ENCODE measurements around the gene TECR. TPM values are rescaled to one million over a fixed set of nuclear protein-coding genes. Genes with fewer than 3 reads are reported as not detected.

Gene TECR
- total and polyA plus RNA-seq, 2 of the 13 experiments (the other 11 are each of a cell fraction or from before 2014, with no cell fraction given), result 54.9 to 121 TPM

- TF ChIP-seq REXO4 (CRISPR knock-in tag; IDR thresholded peaks at IDR 0.05; ENCODE audit: borderline replicate concordance) (no peak), ETS1 (CRISPR knock-in tag; IDR thresholded peaks at IDR 0.05) (0 out of 2 replicates have a peak, but pooled peaks have one; percentile 54), HMG20A (CRISPR knock-in tag; IDR thresholded peaks at IDR 0.05; ENCODE audit: borderline replicate concordance) (peak; percentile 31; the same call in 1 of the 2 replicates), THAP9 (CRISPR knock-in tag; IDR thresholded peaks at IDR 0.05; ENCODE audit: borderline replicate concordance) (peak; percentile 45; the same call in 1 of the 2 replicates), MNT (IDR thresholded peaks at IDR 0.05) (peak; percentile 79), PRDM10 (CRISPR knock-in tag; IDR thresholded peaks at IDR 0.05; ENCODE audit: low read depth) (peak; percentile 100), BHLHE40 (IDR thresholded peaks at IDR 0.05; ENCODE audit: low read length) (peak; percentile 98), ZNF597 (CRISPR knock-in tag; IDR thresholded peaks at IDR 0.05) (no peak), POLR2A (IDR thresholded peaks at IDR 0.05; ENCODE audit: insufficient read depth in 1 of 2, low read depth in 2 of 2, low read length in 2 of 2) (peak in 1 of 2 experiments; percentile 34; a peak in 1 of 4 replicates), NCOR1 (IDR thresholded peaks at IDR 0.05; ENCODE audit: borderline replicate concordance, low read length) (0 out of 2 replicates have a peak, but pooled peaks have one; percentile 21), THRA (CRISPR knock-in tag; IDR thresholded peaks at IDR 0.05; ENCODE audit: borderline replicate concordance) (0 out of 2 replicates have a peak, but pooled peaks have one; percentile 36), ZMYM3 (CRISPR knock-in tag; IDR thresholded peaks at IDR 0.05) (peak; percentile 71), ADNP (CRISPR knock-in tag; IDR thresholded peaks at IDR 0.05) (0 out of 2 replicates have a peak, but pooled peaks have one; percentile 70), ZFP90 (CRISPR knock-in tag; IDR thresholded peaks at IDR 0.05; ENCODE audit: borderline replicate concordance) (peak; percentile 84; the same call in 1 of the 2 replicates), FOXP1 (IDR thresholded peaks at IDR 0.05) (no peak), FOXP1 (CRISPR knock-in tag; IDR thresholded peaks at IDR 0.05) (peak; percentile 17; the same call in 1 of the 2 replicates)
Measured at GRCh38 chr19:14496029-14496833, 33.2 kb upstream of the TECR start, which contains the start of gene GIPC1 (continued).
